Activated T-helper 1 cell treated with anti-CD3 and anti-CD28 coated beads, Interleukin-12 subunit alpha, Interleukin-12 subunit beta, Interleukin-2, Interleukin-4 antibody, amounts not matched to agents 30 ng/mL and 10 ng/mL and 1 ng/mL, durations not matched to agents 14 hours and 24 hours and 36 hours (primary cell): Measurements from ENCODE around the gene CTDSPL. TPM values are rescaled to one million over a fixed set of nuclear protein-coding genes. Genes with fewer than 3 reads are reported as not detected.

ENCODE experiments used
- DNase-seq: peaks from one replicate; pipeline ENCODE4 v3.0.0; 2021; ENCODE audit warnings: low spot score
- H3K27ac Mint-ChIP-seq: one replicate; pipeline ENCODE4 v1.8.0; 2021; ENCODE audit warnings: mild to moderate bottlenecking, mixed read lengths
- H3K27me3 Mint-ChIP-seq: one replicate; pipeline ENCODE4 v1.8.0; 2022; ENCODE audit warnings: mild to moderate bottlenecking, moderate library complexity, mixed read lengths; ENCODE audit not compliant: insufficient read depth
- H3K36me3 Mint-ChIP-seq: one replicate; pipeline ENCODE4 v1.8.0; 2021; ENCODE audit warnings: low read depth, mixed read lengths
- H3K4me1 Mint-ChIP-seq: one replicate; pipeline ENCODE4 v1.8.0; 2021; ENCODE audit warnings: low read depth, mixed read lengths
- H3K4me3 Mint-ChIP-seq: one replicate; pipeline ENCODE4 v1.8.0; 2021; ENCODE audit warnings: mild to moderate bottlenecking, moderate library complexity, mixed read lengths
- H3K9me3 Mint-ChIP-seq: one replicate; pipeline ENCODE4 v1.8.0; 2021; ENCODE audit warnings: mixed read lengths
- intact Hi-C: fragments of 100-400 bp; cut with micrococcal nuclease; formaldehyde crosslinking; loops from one replicate; pipeline ENCODE4 v1.15.1; 2024
- total RNA-seq: library from RNA; stranded (reverse); gene quantifications from 2 replicates; pipeline ENCODE4 v1.2.3, GENCODE V29; 2022

Gene CTDSPL
- total RNA-seq, 1 donor from 2014 or later = 3.7 TPM

DNA sequence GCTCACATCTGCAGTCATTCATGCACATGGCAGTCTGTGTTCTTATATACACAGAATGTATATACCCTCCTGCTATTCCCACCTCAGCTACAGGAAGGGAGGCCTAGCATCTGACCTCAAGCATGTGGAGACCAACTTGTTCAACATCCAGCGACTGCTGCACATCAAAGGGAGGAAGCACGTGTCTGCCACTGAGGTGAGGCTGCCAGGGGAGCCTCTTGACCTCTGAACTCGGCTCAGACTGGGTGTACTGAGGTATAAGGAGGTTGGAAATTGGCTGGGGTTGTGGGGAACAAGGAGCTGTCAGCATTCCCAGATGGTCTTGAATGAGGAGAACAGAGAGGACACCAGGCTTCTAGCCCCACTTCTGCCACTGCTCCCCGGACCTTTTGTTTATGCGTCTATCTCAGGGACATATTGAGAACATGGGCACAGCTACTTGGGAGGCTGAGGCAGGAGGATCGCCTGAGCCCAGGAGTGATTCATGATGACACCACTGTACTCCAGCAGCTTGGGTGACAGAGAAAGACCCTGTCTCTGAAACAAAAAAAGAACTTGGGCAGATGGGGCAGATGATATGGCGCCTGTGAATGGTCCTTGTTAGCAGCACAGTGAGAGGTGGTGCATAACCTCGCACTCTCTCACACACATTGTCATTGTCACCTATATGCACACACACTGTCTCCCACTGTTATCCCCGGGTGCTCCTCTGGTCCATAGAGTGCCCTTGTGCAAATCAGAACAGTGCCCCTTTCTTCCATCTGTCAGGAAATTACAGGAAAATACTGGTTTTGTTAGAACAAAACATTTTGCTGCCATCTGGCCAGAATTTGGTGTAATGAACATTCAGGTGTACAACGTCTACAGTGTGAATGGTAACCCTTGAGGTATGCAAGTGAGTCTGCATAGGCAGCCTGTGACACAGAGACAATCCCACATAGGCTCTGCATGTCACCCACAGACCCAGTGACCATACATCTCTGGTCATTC, 134.3 kb downstream of the CTDSPL start:
- no peaks in the 10 kb centered on the region for H3K9me3 Mint-ChIP-seq
- H3K27me3 Mint-ChIP-seq = no peaks in the 10 kb centered on the region
- peaks cover 61% of the 10 kb centered on the region for H3K4me1 Mint-ChIP-seq
- peak overlapping the region; percentile 91 for H3K4me3 Mint-ChIP-seq
- H3K27ac Mint-ChIP-seq = peak overlapping the region; percentile 70
- no peak for DNase-seq
- intact Hi-C loops = loop anchor here (2.0 kb wide), 2 partner anchors 351 to 501 kb away; partner anchors contain the start of genes EXOG and XYLB
- H3K36me3 Mint-ChIP-seq = peaks cover 15% of the 10 kb centered on the region

GRCh38 chr3:37996785-37997301, 135.2 kb downstream of the CTDSPL start:
- intact Hi-C loops = loop anchor here (1.0 kb wide), 1 partner anchor 23 kb away; no protein-coding TSS in a partner anchor
- peak overlapping the region; percentile 9 for H3K4me3 Mint-ChIP-seq

DNA sequence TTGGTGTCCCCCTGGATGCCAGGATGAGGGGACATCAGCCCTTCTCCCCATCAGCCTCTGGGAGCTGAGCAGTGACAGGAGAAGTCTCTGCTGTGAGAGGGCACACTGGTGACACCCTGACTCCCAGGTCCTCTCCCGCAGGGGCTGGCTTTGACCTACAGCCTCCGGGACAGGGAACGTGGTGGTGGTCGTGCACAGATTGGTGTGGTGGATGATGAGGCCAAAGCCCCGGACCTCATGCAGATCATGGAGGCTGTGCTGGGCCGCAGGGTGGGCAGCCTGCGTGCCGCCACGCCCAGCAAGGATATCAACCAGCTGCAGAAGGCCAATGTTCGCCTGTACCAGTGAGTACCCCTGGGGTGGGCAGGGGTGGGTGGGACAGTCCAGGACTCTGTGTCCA, 135.7 kb downstream of the CTDSPL start:
- intact Hi-C loops = loop anchor here (1.0 kb wide), 1 partner anchor 23 kb away; no protein-coding TSS in a partner anchor
- H3K36me3 Mint-ChIP-seq = peaks cover 15% of the 10 kb centered on the region
- no peak for DNase-seq
- H3K4me1 Mint-ChIP-seq = peaks cover 61% of the 10 kb centered on the region
- H3K9me3 Mint-ChIP-seq = no peaks in the 10 kb centered on the region
- H3K27ac Mint-ChIP-seq = no peak overlapping the region
- no peaks in the 10 kb centered on the region for H3K27me3 Mint-ChIP-seq
- H3K4me3 Mint-ChIP-seq = no peak overlapping the region

More at GRCh38 chr3:37996785-37997301, 135.2 kb downstream of the CTDSPL start:
- H3K27me3 Mint-ChIP-seq = no peaks in the 10 kb centered on the region
- no peaks in the 10 kb centered on the region for H3K9me3 Mint-ChIP-seq
- peaks cover 15% of the 10 kb centered on the region for H3K36me3 Mint-ChIP-seq
- H3K4me1 Mint-ChIP-seq = peaks cover 61% of the 10 kb centered on the region
- peak; percentile 80 for DNase-seq
- H3K27ac Mint-ChIP-seq = peak overlapping the region; percentile 70

GRCh38 chr3:37997791-37998370, 136.2 kb downstream of the CTDSPL start:
- intact Hi-C loops = loop anchor here (1.0 kb wide), 1 partner anchor 24 kb away; no protein-coding TSS in a partner anchor
- no peak for DNase-seq
- peaks cover 62% of the 10 kb centered on the region for H3K4me1 Mint-ChIP-seq
- peak overlapping the region; percentile 85 for H3K27ac Mint-ChIP-seq
- no peaks in the 10 kb centered on the region for H3K9me3 Mint-ChIP-seq
- H3K27me3 Mint-ChIP-seq = no peaks in the 10 kb centered on the region
- H3K36me3 Mint-ChIP-seq = peaks cover 15% of the 10 kb centered on the region
- no peak overlapping the region for H3K4me3 Mint-ChIP-seq

- H3K27me3 Mint-ChIP-seq = no peaks in the 10 kb centered on the region
- no peak for DNase-seq
- H3K9me3 Mint-ChIP-seq = no peaks in the 10 kb centered on the region
- H3K4me3 Mint-ChIP-seq = no peak overlapping the region
- peaks cover 57% of the 10 kb centered on the region for H3K4me1 Mint-ChIP-seq
- peaks cover 23% of the 10 kb centered on the region for H3K36me3 Mint-ChIP-seq
- intact Hi-C loops = no loop called here
- peak overlapping the region; percentile 9 for H3K27ac Mint-ChIP-seq
Observed at GRCh38 chr3:37999836-38000235, 138.2 kb downstream of the CTDSPL start.

GRCh38 chr3:38000242-38000916, 138.7 kb downstream of the CTDSPL start:
- H3K4me1 Mint-ChIP-seq = peaks cover 55% of the 10 kb centered on the region

DNA sequence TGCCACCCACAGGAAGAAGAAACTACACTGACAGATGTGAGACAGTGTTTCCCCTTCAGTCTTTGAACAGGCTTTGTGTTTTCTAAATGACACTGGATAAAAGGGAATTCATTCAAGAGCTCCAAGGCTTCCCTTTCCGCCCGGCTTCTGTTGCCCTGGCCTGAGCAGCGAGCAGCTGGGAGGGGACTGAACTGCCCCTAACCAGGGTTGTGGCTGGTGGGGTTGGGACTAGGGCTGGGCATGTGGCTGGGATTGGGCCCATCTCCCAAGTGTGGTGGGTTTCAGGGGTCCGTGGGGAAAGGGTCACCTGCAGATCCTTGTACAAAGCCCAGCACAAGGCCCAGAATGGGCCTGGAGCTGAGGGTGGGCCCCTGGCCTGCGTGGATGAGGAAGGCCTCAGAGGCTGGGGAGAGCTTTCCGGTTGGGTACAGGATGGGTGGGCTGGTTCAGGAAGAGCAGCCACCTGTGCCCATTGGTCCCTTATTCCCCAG, 139.3 kb downstream of the CTDSPL start:
- no peak overlapping the region for H3K4me3 Mint-ChIP-seq
- no peaks in the 10 kb centered on the region for H3K9me3 Mint-ChIP-seq
- no peak overlapping the region for H3K27ac Mint-ChIP-seq
- H3K36me3 Mint-ChIP-seq = peaks cover 19% of the 10 kb centered on the region
- DNase-seq = no peak
- no peaks in the 10 kb centered on the region for H3K27me3 Mint-ChIP-seq
- intact Hi-C loops = no loop called here
- H3K4me1 Mint-ChIP-seq = peaks cover 49% of the 10 kb centered on the region

More at GRCh38 chr3:38000242-38000916, 138.7 kb downstream of the CTDSPL start:
- DNase-seq = no peak
- Mint-ChIP-seq H3K36me3 (peaks cover 25% of the 10 kb centered on the region), H3K9me3 (no peaks in the 10 kb centered on the region), H3K27ac (no peak overlapping the region), H3K27me3 (no peaks in the 10 kb centered on the region), H3K4me3 (no peak overlapping the region)
- intact Hi-C loops = no loop called here

GRCh38 chr3:38001456-38002081, 139.9 kb downstream of the CTDSPL start:
- Mint-ChIP-seq H3K27ac (no peak overlapping the region), H3K9me3 (no peaks in the 10 kb centered on the region), H3K4me3 (no peak overlapping the region), H3K4me1 (peaks cover 43% of the 10 kb centered on the region), H3K36me3 (peaks cover 18% of the 10 kb centered on the region), H3K27me3 (no peaks in the 10 kb centered on the region)
- DNase-seq = no peak
- intact Hi-C loops = no loop called here

GRCh38 chr3:38002291-38002876, 140.7 kb downstream of the CTDSPL start:
- Mint-ChIP-seq H3K9me3 (no peaks in the 10 kb centered on the region), H3K4me1 (peaks cover 37% of the 10 kb centered on the region), H3K36me3 (peaks cover 14% of the 10 kb centered on the region), H3K4me3 (no peak overlapping the region), H3K27ac (no peak overlapping the region), H3K27me3 (no peaks in the 10 kb centered on the region)
- intact Hi-C loops = no loop called here
- DNase-seq = no peak

DNA sequence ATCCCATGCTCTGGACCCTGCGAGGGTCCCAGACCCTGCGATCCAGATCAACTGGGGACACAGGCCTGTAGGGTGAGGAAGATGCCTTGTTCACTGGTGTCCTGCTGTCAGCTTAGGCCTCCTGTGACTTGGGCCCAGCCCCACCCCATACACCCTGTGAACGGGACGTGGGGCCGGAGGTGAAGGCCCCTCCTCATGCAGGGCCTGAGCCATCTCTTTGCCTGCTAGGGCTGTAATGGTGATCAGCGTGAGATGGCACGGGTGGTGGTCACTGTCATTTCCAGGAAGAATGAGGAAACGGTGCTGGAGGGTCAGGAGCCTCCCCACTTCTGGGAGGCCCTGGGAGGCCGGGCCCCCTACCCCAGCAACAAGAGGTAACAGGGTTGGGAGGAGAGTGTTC, 141.3 kb downstream of the CTDSPL start:
- H3K4me3 Mint-ChIP-seq = no peak overlapping the region
- peaks cover 14% of the 10 kb centered on the region for H3K36me3 Mint-ChIP-seq
- intact Hi-C loops = loop anchor here (1.0 kb wide), 1 partner anchor 29 kb away; no protein-coding TSS in a partner anchor
- no peaks in the 10 kb centered on the region for H3K9me3 Mint-ChIP-seq
- H3K27me3 Mint-ChIP-seq = no peaks in the 10 kb centered on the region
- H3K4me1 Mint-ChIP-seq = peaks cover 37% of the 10 kb centered on the region
- DNase-seq = no peak
- H3K27ac Mint-ChIP-seq = no peak overlapping the region

DNA sequence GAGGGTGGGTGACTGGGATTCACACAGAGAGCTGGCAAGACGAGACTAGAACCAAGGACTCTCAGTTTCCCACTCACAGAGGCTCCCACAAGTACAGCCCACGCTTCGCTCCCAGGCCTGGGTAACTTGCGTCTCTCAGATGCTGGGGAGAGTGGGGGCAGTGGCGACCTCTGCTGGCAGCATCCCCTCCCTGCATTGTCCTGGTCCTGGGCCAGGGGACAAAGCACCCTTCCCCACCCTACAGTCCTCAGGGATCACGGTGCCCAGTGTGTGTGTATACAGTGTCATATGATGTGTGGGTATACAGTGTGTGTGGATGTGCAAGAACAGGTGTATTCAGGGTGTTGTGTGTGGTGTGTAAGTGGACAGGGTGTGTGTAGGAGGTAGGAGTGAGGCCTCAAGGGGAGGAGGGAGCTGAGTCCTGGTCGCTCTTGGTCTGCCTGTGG, 141.7 kb downstream of the CTDSPL start:
- Mint-ChIP-seq H3K9me3 (no peaks in the 10 kb centered on the region), H3K27ac (no peak overlapping the region)

More for the DNA sequence above, 141.7 kb downstream of the CTDSPL start:
- Mint-ChIP-seq H3K4me1 (peaks cover 32% of the 10 kb centered on the region), H3K4me3 (no peak overlapping the region), H3K36me3 (peaks cover 14% of the 10 kb centered on the region), H3K27me3 (no peaks in the 10 kb centered on the region)
- intact Hi-C loops = loop anchor here (1.0 kb wide), 1 partner anchor 29 kb away; no protein-coding TSS in a partner anchor
- DNase-seq = peak; percentile 38
